Hepatocyte (in vitro differentiated cells): ENCODE results near the gene MN1. TPM values are rescaled to one million over a fixed set of nuclear protein-coding genes. Genes with fewer than 3 reads are reported as not detected.
A peak's percentile ranks its signal among the peaks of the same experiment; 100 is the strongest.

Experiments
- DNase-seq: peaks from one replicate; pipeline ENCODE4 v3.0.0-alpha.2; 2016; ENCODE audit warnings: low spot score
- H2AFZ ChIP-seq: fragments of 200-600 bp; sonication (generic); 2 replicates; pipeline ENCODE4 v1.6.0; 2016; ENCODE audit warnings: antibody characterized with exemption, mild to moderate bottlenecking
- H3K27ac ChIP-seq: fragments of 200-600 bp; sonication (generic); 2 replicates; pipeline ENCODE4 v1.5.1; 2016; ENCODE audit warnings: mild to moderate bottlenecking
- H3K27me3 ChIP-seq: fragments of 200-600 bp; sonication (generic); 2 replicates; pipeline ENCODE4 v1.6.1; 2016
- H3K36me3 ChIP-seq: fragments of 200-600 bp; sonication (generic); replicated peaks from 2 replicates; pipeline ENCODE4 v1.5.1; 2016; ENCODE audit warnings: low read depth; ENCODE audit not compliant: insufficient read depth
- H3K4me1 ChIP-seq: fragments of 200-600 bp; sonication (generic); 2 replicates; pipeline ENCODE4 v1.5.1; 2016; ENCODE audit warnings: mild to moderate bottlenecking, moderate library complexity; ENCODE audit not compliant: insufficient read depth
- H3K4me2 ChIP-seq: fragments of 200-600 bp; sonication (generic); 2 replicates; pipeline ENCODE4 v1.6.0; 2016
- H3K4me3 ChIP-seq: fragments of 200-600 bp; sonication (generic); 2 replicates; pipeline ENCODE4 v1.5.1; 2016; ENCODE audit warnings: mild to moderate bottlenecking
- H3K79me2 ChIP-seq: fragments of 200-600 bp; sonication (generic); 2 replicates; pipeline ENCODE4 v1.6.0; 2017; ENCODE audit warnings: mild to moderate bottlenecking
- H3K9me2 ChIP-seq: fragments of 200-600 bp; sonication (generic); replicated peaks from 2 replicates; pipeline ENCODE4 v1.6.0; 2017; ENCODE audit warnings: mild to moderate bottlenecking; ENCODE audit not compliant: insufficient read depth
- H3K9me3 ChIP-seq: fragments of 200-600 bp; sonication (generic); 2 replicates; pipeline ENCODE4 v1.5.1; 2016; ENCODE audit warnings: low read depth, mild to moderate bottlenecking
- H4K20me1 ChIP-seq: fragments of 200-600 bp; sonication (generic); 2 replicates; pipeline ENCODE4 v1.6.0; 2016; ENCODE audit warnings: mild to moderate bottlenecking; ENCODE audit not compliant: insufficient read depth, poor library complexity, severe bottlenecking
- CTCF ChIP-seq: fragments of 200-600 bp; sonication (generic); IDR thresholded peaks from 2 replicates; pipeline ENCODE4 v1.5.1; 2016; ENCODE audit warnings: antibody characterized with exemption, mild to moderate bottlenecking; ENCODE audit not compliant: poor library complexity
- EZH2 ChIP-seq: fragments of 200-600 bp; sonication (generic); IDR thresholded peaks from 2 replicates; pipeline ENCODE4 v1.6.1; 2016; ENCODE audit warnings: antibody characterized with exemption, mild to moderate bottlenecking, borderline replicate concordance
- EZH2phosphoT487 ChIP-seq: fragments of 200-600 bp; sonication (generic); IDR thresholded peaks from one replicate; pipeline ENCODE4 v1.6.1; 2018; ENCODE audit warnings: antibody characterized with exemption, mild to moderate bottlenecking, low read depth, moderate library complexity; ENCODE audit not compliant: unreplicated experiment, severe bottlenecking
- WGBS: methylation state at CpG from one replicate; pipeline ENCODE4 v1.1.6; 2016; ENCODE audit warnings: low lambda C conversion rate; ENCODE audit errors: missing lambda C conversion rate; 5-methylcytosine and 5-hydroxymethylcytosine counted together
- polyA plus RNA-seq: library from polyadenylated mRNA; unstranded; fragments of >200 nt; fragmentation: Nextera tagmentation; extraction: Ambion mirVana; gene quantifications from 2 replicates; pipeline ENCODE4 v1.2.1, GENCODE V29; 2016
- total RNA-seq: library from RNA; depleted of rRNA; stranded (reverse); fragments of >200 nt; gene quantifications from 2 replicates; pipeline ENCODE4 v1.2.3, GENCODE V29; 2014

MN1 gene
- total and polyA plus RNA-seq, 2 experiments from 2014 or later, result 2.3 to 4.4 TPM

- Histone ChIP-seq H3K27me3 (no peaks in the 10 kb centered on the region), H3K4me3 (no peak overlapping the region), H3K27ac (peak overlapping the region; percentile 47), H3K9me3 (no peaks in the 10 kb centered on the region), H3K36me3 (no peaks in the 10 kb centered on the region), H3K79me2 (no peaks in the 10 kb centered on the region), H3K9me2 (no peaks in the 10 kb centered on the region), H2AFZ (no peak overlapping the region), H3K4me1 (peaks cover 14% of the 10 kb centered on the region), H3K4me2 (no peak overlapping the region), H4K20me1 (no peaks in the 10 kb centered on the region)
- TF ChIP-seq EZH2 (no peak), EZH2phosphoT487 (no peak), CTCF (no peak)
- WGBS, result 55% methylated on average over 15 of the region's 15 CpGs
- DNase-seq, result no peak
Measured at GRCh38 chr22:27842669-27843431, 41.3 kb upstream of the MN1 start.

- TF ChIP-seq EZH2phosphoT487 (no peak), EZH2 (no peak), CTCF (no peak)
- no peak for DNase-seq
- no peaks in the 10 kb centered on the region for H3K9me2 ChIP-seq
- H2AFZ ChIP-seq, result no peak overlapping the region
- H3K9me3 ChIP-seq, result no peaks in the 10 kb centered on the region
- no peak overlapping the region for H3K4me2 ChIP-seq
- no peaks in the 10 kb centered on the region for H3K79me2 ChIP-seq
- H4K20me1 ChIP-seq, result no peaks in the 10 kb centered on the region
- no peaks in the 10 kb centered on the region for H3K36me3 ChIP-seq
- no peaks in the 10 kb centered on the region for H3K27me3 ChIP-seq
- peak overlapping the region; percentile 47 for H3K27ac ChIP-seq
- WGBS, result 60% methylated on average over 1 of the region's 1 CpG
- no peak overlapping the region for H3K4me3 ChIP-seq
- peaks cover 14% of the 10 kb centered on the region for H3K4me1 ChIP-seq
Measured at GRCh38 chr22:27842201-27842600, 40.6 kb upstream of the MN1 start.

DNA sequence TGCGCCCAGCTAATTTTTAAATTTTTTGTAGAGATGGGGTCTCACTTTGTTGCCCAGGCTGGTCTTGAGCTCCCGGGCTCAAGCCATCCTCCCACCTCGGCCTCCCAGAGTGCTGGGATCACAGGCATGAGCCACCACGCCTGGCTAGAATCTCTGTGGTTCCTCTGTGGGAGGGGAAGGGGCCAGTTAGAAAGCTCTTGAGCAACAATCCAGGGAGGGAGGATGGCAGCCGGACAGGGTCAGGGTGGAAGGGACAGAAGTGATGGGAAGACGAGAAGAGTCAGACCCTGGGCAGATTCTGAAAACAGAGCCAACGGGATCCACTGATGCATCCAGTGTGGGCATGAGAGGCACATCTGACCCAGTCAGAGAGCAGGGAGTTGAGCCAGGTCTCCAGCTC lies 38.9 kb upstream of the MN1 start:
- H3K4me3 ChIP-seq, result no peak overlapping the region
- DNase-seq, result no peak
- H3K4me1 ChIP-seq, result peaks cover 14% of the 10 kb centered on the region
- H3K79me2 ChIP-seq, result no peaks in the 10 kb centered on the region
- no peaks in the 10 kb centered on the region for H3K36me3 ChIP-seq
- H3K27ac ChIP-seq, result no peak overlapping the region
- no peaks in the 10 kb centered on the region for H3K27me3 ChIP-seq
- H2AFZ ChIP-seq, result no peak overlapping the region
- 96% methylated on average over 7 of the region's 7 CpGs for WGBS
- H3K9me2 ChIP-seq, result no peaks in the 10 kb centered on the region
- H4K20me1 ChIP-seq, result no peaks in the 10 kb centered on the region
- no peak overlapping the region for H3K4me2 ChIP-seq
- no peak for TF ChIP-seq EZH2phosphoT487
- no peak for TF ChIP-seq EZH2
- no peak for TF ChIP-seq CTCF
- H3K9me3 ChIP-seq, result no peaks in the 10 kb centered on the region
